ENCODE results near the gene ZNF862. TPM values are rescaled to one million over a fixed set of nuclear protein-coding genes. Genes with fewer than 3 reads are reported as not detected.

The ZNF862 gene
- total and polyA plus RNA-seq, 2 of the 8 experiments (the other 6 are each of a cell fraction or from before 2014, with no cell fraction given) = 1.8 to 3.9 TPM

DNA sequence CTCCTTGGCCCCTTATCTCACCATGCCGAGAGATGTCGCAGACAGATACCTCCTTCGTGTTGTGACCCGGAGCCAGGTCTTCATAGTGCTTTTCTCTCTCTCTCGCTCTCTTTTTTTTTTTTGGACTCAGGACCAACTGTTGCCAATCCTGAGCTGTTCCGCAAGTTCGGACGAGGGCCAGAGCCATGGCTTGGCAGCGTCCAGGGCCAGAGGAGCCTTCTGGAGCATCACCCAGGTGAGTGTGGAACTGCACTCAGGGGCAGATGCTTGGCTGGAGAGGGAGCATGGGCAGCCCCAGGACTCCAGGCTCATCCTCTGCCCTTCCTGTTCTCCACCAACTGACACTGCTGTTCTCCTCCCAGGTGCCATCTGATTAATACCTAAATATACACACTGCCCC lies 7.8 kb downstream of the ZNF862 start:
- no peak overlapping the region for H4K8ac ChIP-seq (ENCODE audit: extremely low read depth, insufficient read depth, low read length)
- H2BK15ac ChIP-seq (ENCODE audit: low read length) = no peak overlapping the region
- H4K20me1 ChIP-seq (replicated peaks in 1 of 2; ENCODE audit: control insufficient read depth in 1 of 2, insufficient read depth in 2 of 2, low read length in 2 of 2) = no peaks in the 10 kb centered on the region
- H3K36me3 ChIP-seq (ENCODE audit: control insufficient read depth in 2 of 4, insufficient read depth in 4 of 4, low read length in 3 of 4) = no peaks in the 10 kb centered on the region
- ChIA-PET POLR2A (ENCODE audit: partially characterized antibody) (no interaction called here), CTCF (ENCODE audit: partially characterized antibody) (interaction anchor here (0.9 to 13.8 kb wide), 5 partner anchors 24 to 56 kb away, joined by 3 to 209 read pairs (median 5); no protein-coding TSS in a partner anchor)
- no peak overlapping the region for H4K5ac ChIP-seq (ENCODE audit: insufficient read length, low read depth, low read length)
- H3K4me2 ChIP-seq (ENCODE audit: insufficient read depth in 1 of 2, low read depth in 2 of 2, low read length in 2 of 2) = no peak overlapping the region
- no peak overlapping the region for H3K27ac ChIP-seq (ENCODE audit: low read depth, low read length)
- H3K4ac ChIP-seq (replicated peaks; ENCODE audit: insufficient read length, low read depth, low read length) = no peak overlapping the region
- no peak overlapping the region for H2AK5ac ChIP-seq (ENCODE audit: low read depth, low read length)
- H3K27me3 ChIP-seq (replicated peaks in 1 of 4; ENCODE audit: control insufficient read depth in 3 of 4, extremely low read depth in 1 of 4, insufficient read depth in 3 of 4, low read length in 3 of 4) = no peaks in the 10 kb centered on the region; a peak in 1 of 7 replicates
- H2BK120ac ChIP-seq (replicated peaks; ENCODE audit: low read depth, low read length) = no peak overlapping the region
- H2BK20ac ChIP-seq (ENCODE audit: low read length) = no peak overlapping the region
- H3K79me2 ChIP-seq (ENCODE audit: control insufficient read depth in 1 of 2, insufficient read depth in 2 of 2, low read length in 2 of 2) = no peaks in the 10 kb centered on the region
- no peak overlapping the region for H2AFZ ChIP-seq (ENCODE audit: low read length)
- H3K23ac ChIP-seq (ENCODE audit: insufficient read length) = no peak overlapping the region
- WGBS, 2 experiments (ENCODE audit: extremely low coverage in 1 of 2, insufficient coverage in 1 of 2, insufficient read length in 1 of 2, insufficient replicate concordance in 2 of 2, low coverage in 1 of 2, low lambda C conversion rate in 2 of 2, missing lambda C conversion rate in 1 of 2) = 95% methylated on average over 8 of the region's 9 CpGs; no CpG with 5 or more reads in 1 of the 2 experiments
- H3K4me3 ChIP-seq (ENCODE audit: extremely low read depth in 1 of 4, insufficient read depth in 2 of 4, low read depth in 3 of 4, low read length in 4 of 4) = no peak overlapping the region
- H3K4me1 ChIP-seq (replicated peaks in 1 of 4; ENCODE audit: control insufficient read depth in 3 of 4, insufficient read depth in 4 of 4, low read length in 3 of 4) = 0 out of 7 replicates have a peak, but pooled peaks cover 0 to 2% (median 0%) of the 10 kb centered on the region in 4 experiments
- H2BK5ac ChIP-seq (ENCODE audit: low read depth, low read length) = no peak overlapping the region
- H3K9me3 ChIP-seq (ENCODE audit: insufficient read depth in 2 of 2, low read depth in 1 of 2, low read length in 1 of 2) = no peaks in the 10 kb centered on the region
- no peak overlapping the region for H2BK12ac ChIP-seq (ENCODE audit: low read depth, low read length)
- H3K18ac ChIP-seq (ENCODE audit: extremely low read depth, low read length) = no peak overlapping the region
- H3K23me2 ChIP-seq (ENCODE audit: low read depth, low read length) = no peaks in the 10 kb centered on the region
- H3K14ac ChIP-seq (ENCODE audit: insufficient read length) = no peak overlapping the region
- no peak overlapping the region for H3K56ac ChIP-seq (replicated peaks; ENCODE audit: insufficient read length, low read depth, low read length)
- no peak overlapping the region for H3K9ac ChIP-seq (replicated peaks in 1 of 4; ENCODE audit: extremely low read depth in 1 of 4, low read depth in 3 of 4, low read length in 3 of 4)
- H4K91ac ChIP-seq (replicated peaks; ENCODE audit: insufficient read length, low read length) = no peak overlapping the region
- FAIRE-seq (no peak), DNase-seq (ENCODE audit: low read depth in 1 of 2, low spot score in 2 of 2) (no peak)
- H3K79me1 ChIP-seq (ENCODE audit: low read depth, low read length) = no peaks in the 10 kb centered on the region
- TF ChIP-seq ZNF274 (IDR thresholded peaks at IDR 0.05; ENCODE audit: borderline replicate concordance, extremely low read depth, low read length) = no peak
- TF ChIP-seq GTF2F1 (IDR thresholded peaks at IDR 0.05; ENCODE audit: borderline replicate concordance, low read depth, low read length) = no peak
- TF ChIP-seq RBBP5 (IDR thresholded peaks at IDR 0.05; ENCODE audit: borderline replicate concordance, low read depth, low read length) = no peak
- TF ChIP-seq RAD21 (IDR thresholded peaks at IDR 0.05 in 1 of 2, conservative IDR thresholded peaks at IDR 0.05 in 1 of 2; ENCODE audit: low read depth in 2 of 2, low read length in 2 of 2) = no peak
- TF ChIP-seq, protein P1, sequence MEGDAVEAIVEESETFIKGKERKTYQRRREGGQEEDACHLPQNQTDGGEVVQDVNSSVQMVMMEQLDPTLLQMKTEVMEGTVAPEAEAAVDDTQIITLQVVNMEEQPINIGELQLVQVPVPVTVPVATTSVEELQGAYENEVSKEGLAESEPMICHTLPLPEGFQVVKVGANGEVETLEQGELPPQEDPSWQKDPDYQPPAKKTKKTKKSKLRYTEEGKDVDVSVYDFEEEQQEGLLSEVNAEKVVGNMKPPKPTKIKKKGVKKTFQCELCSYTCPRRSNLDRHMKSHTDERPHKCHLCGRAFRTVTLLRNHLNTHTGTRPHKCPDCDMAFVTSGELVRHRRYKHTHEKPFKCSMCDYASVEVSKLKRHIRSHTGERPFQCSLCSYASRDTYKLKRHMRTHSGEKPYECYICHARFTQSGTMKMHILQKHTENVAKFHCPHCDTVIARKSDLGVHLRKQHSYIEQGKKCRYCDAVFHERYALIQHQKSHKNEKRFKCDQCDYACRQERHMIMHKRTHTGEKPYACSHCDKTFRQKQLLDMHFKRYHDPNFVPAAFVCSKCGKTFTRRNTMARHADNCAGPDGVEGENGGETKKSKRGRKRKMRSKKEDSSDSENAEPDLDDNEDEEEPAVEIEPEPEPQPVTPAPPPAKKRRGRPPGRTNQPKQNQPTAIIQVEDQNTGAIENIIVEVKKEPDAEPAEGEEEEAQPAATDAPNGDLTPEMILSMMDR (IDR thresholded peaks at IDR 0.05; ENCODE audit: control extremely low read depth in 1 of 3, insufficient read depth in 1 of 3, low read depth in 1 of 3, low read length in 3 of 3) = no peak
- no peak for TF ChIP-seq SIN3A (conservative IDR thresholded peaks at IDR 0.05 in 1 of 2, IDR thresholded peaks at IDR 0.05 in 1 of 2; ENCODE audit: low read depth in 1 of 2, low read length in 2 of 2)
- TF ChIP-seq RXRA (IDR thresholded peaks at IDR 0.05; ENCODE audit: insufficient read depth, low read depth, low read length) = no peak
- TF ChIP-seq MAX (IDR thresholded peaks at IDR 0.05) = no peak
- no peak for TF ChIP-seq CHD1 (IDR thresholded peaks at IDR 0.05; ENCODE audit: low read depth, low read length)
- TF ChIP-seq BACH1 (IDR thresholded peaks at IDR 0.05; ENCODE audit: low read length) = no peak
- no peak for TF ChIP-seq CEBPB (IDR thresholded peaks at IDR 0.05; ENCODE audit: low read depth, low read length)
